Stimulated activated naive CD4-positive, alpha-beta T cell (primary cell): ENCODE results near the gene HOPX.
"Not testable (repeated sequence)": the region's sequence is repeated elsewhere in the genome, so short reads cannot be mapped to it uniquely, and the experiment has no call there.

ENCODE experiments used
- DNase-seq, 6 experiments: peaks; one replicate each; lab custom pipeline; 2025; lab: John Stamatoyannopoulos, UW

HOPX gene

GRCh38 chr4:56681158-56681852 is at the start of gene HOPX:
TSS of gene HOPX (minus strand) at chr4:56681296. CDS start at chr4:56657816, 23,480 bp downstream.
- peak; percentile 1 to 43 (median 9) for DNase-seq

GRCh38 chr4:56730097-56730496 is 49.0 kb upstream of the HOPX start:
- DNase-seq: no peak

GRCh38 chr4:56728512-56728911 is 47.4 kb upstream of the HOPX start:
- no peak for DNase-seq

GRCh38 chr4:56727150-56727549 is 46.1 kb upstream of the HOPX start:
- no peak for DNase-seq

GRCh38 chr4:56726593-56726992 is 45.5 kb upstream of the HOPX start:
- DNase-seq: not testable (repeated sequence)

- DNase-seq: no peak
Observed at GRCh38 chr4:56723659-56724230, 42.6 kb upstream of the HOPX start.

GRCh38 chr4:56723201-56723605 is 42.1 kb upstream of the HOPX start:
- DNase-seq: no peak

- DNase-seq: no peak
Observed at GRCh38 chr4:56708146-56708545, 27.1 kb upstream of the HOPX start.

GRCh38 chr4:56705966-56706365 is 24.9 kb upstream of the HOPX start:
- DNase-seq: no peak

- DNase-seq: no peak
Observed at GRCh38 chr4:56705334-56705733, 24.2 kb upstream of the HOPX start.

GRCh38 chr4:56704089-56704871 is 23.2 kb upstream of the HOPX start:
- no peak for DNase-seq

GRCh38 chr4:56703378-56703777 is 22.3 kb upstream of the HOPX start:
- DNase-seq: no peak

GRCh38 chr4:56701644-56702043 is 20.5 kb upstream of the HOPX start:
- DNase-seq: no peak

- DNase-seq: no peak
Observed at GRCh38 chr4:56701161-56701480, 20.0 kb upstream of the HOPX start.

- DNase-seq: no peak
Observed at GRCh38 chr4:56699537-56700105, 18.5 kb upstream of the HOPX start.

GRCh38 chr4:56698329-56698728 is 17.2 kb upstream of the HOPX start:
- no peak for DNase-seq

GRCh38 chr4:56696056-56696455 is 15.0 kb upstream of the HOPX start:
- DNase-seq: no peak

GRCh38 chr4:56693476-56693875 is 12.4 kb upstream of the HOPX start:
- not testable (repeated sequence) for DNase-seq

GRCh38 chr4:56692576-56692975 is 11.5 kb upstream of the HOPX start:
- no peak for DNase-seq

GRCh38 chr4:56691425-56691824 is 10.3 kb upstream of the HOPX start:
- no peak for DNase-seq

- DNase-seq: no peak
Observed at GRCh38 chr4:56690393-56690792, 9.3 kb upstream of the HOPX start.

- no peak for DNase-seq
Observed at GRCh38 chr4:56689201-56689969, 8.3 kb upstream of the HOPX start.
